HepG2 (cell line): ENCODE measurements around the gene PKD2L1. TPM values are rescaled to one million over a fixed set of nuclear protein-coding genes. Genes with fewer than 3 reads are reported as not detected.

ENCODE experiments used
- DZIP1 ChIP-seq: sonication (generic); formaldehyde crosslinking; IDR thresholded peaks from 2 replicates; pipeline ENCODE4 v1.5.0; 2020; ENCODE audit warnings: mild to moderate bottlenecking, missing genetic modification reagents
- HNF1B ChIP-seq: sonication (generic); formaldehyde crosslinking; IDR thresholded peaks from 2 replicates; pipeline ENCODE4 v1.5.1; 2020; ENCODE audit warnings: mild to moderate bottlenecking, moderate library complexity, missing genetic modification reagents
- MXD4 ChIP-seq: IDR thresholded peaks from 2 replicates; pipeline ENCODE4 v1.6.1; 2016; ENCODE audit warnings: mild to moderate bottlenecking, missing biosample characterization, missing genetic modification reagents
- MYC ChIP-seq: sonication (generic); formaldehyde crosslinking; IDR thresholded peaks from 2 replicates; pipeline ENCODE4 v1.9.0; 2021; ENCODE audit warnings: missing genetic modification reagents, borderline replicate concordance
- RARG ChIP-seq: sonication (generic); formaldehyde crosslinking; IDR thresholded peaks from 2 replicates; pipeline ENCODE4 v1.4.0; 2020; ENCODE audit warnings: low read depth, mild to moderate bottlenecking, missing genetic modification reagents
- REST ChIP-seq, 2 experiments: IDR thresholded peaks; 2 replicates each; pipeline ENCODE4 v1.6.1; 2011 to 2012; ENCODE audit warnings: low read length in 2 of 2, borderline replicate concordance in 1 of 2, low read depth in 1 of 2, mild to moderate bottlenecking in 1 of 2, moderate library complexity in 1 of 2
- SAP130 ChIP-seq: IDR thresholded peaks from 2 replicates; pipeline ENCODE4 v1.6.1; 2016; ENCODE audit warnings: low read depth
- SCMH1 ChIP-seq: sonication (generic); formaldehyde crosslinking; IDR thresholded peaks from 2 replicates; pipeline ENCODE4 v1.9.0; 2021; ENCODE audit warnings: missing genetic modification reagents, mild to moderate bottlenecking, borderline replicate concordance
- SOX6 ChIP-seq, 2 experiments: fragments of 450-650 bp in 1 of 2; sonication (generic) in 1 of 2; formaldehyde crosslinking in 1 of 2; IDR thresholded peaks; 2 replicates each; pipeline versions ENCODE4 v1.4.0 to v1.6.1; 2017 to 2020; ENCODE audit warnings: antibody characterized with exemption in 1 of 2, mild to moderate bottlenecking in 1 of 2, missing genetic modification reagents in 1 of 2
- ZBTB2 ChIP-seq: sonication (generic); formaldehyde crosslinking; IDR thresholded peaks from 2 replicates; pipeline ENCODE4 v1.8.0; 2022; ENCODE audit warnings: low read depth, missing genetic modification reagents
- ZEB1 ChIP-seq: IDR thresholded peaks from 2 replicates; pipeline ENCODE4 v1.6.1; 2012; ENCODE audit warnings: mild to moderate bottlenecking, low read depth, inconsistent platforms; ENCODE audit not compliant: insufficient replicate concordance
- ZFX ChIP-seq: sonication (generic); formaldehyde crosslinking; IDR thresholded peaks from 2 replicates; pipeline ENCODE4 v1.4.0; 2020; ENCODE audit warnings: mild to moderate bottlenecking, low read depth, missing genetic modification reagents, moderate library complexity
- ZNF414 ChIP-seq: sonication (generic); formaldehyde crosslinking; IDR thresholded peaks from 2 replicates; pipeline ENCODE4 v1.5.0; 2020; ENCODE audit warnings: missing genetic modification reagents
- ZNF567 ChIP-seq: sonication (generic); formaldehyde crosslinking; IDR thresholded peaks from 2 replicates; pipeline ENCODE4 v1.8.1; 2023; ENCODE audit warnings: mild to moderate bottlenecking, missing genetic modification reagents, borderline replicate concordance
- ZNF639 ChIP-seq: conservative IDR thresholded peaks from 2 replicates; pipeline ENCODE4 v1.6.1; 2018; ENCODE audit warnings: missing genetic modification reagents
- polyA plus RNA-seq, 8 experiments: library from polyadenylated mRNA; depleted of rRNA in 3 of 8; stranded (reverse) in 7 of 8; unstranded in 1 of 8; fragments of >200 nt; fragmentation: Illumina TruSeq in 4 of 8; extraction: Trizol in 4 of 8; gene quantifications; 2 replicates each; pipeline versions ENCODE4 v1.2.1 to v1.2.3, GENCODE V29; 2011 to 2016; ENCODE audit warnings: low read depth in 4 of 8, missing spikeins in 1 of 8, mixed read lengths in 1 of 8; ENCODE audit not compliant: insufficient read depth in 1 of 8
- total RNA-seq, 5 experiments: library from RNA; depleted of rRNA; stranded (reverse); fragments of >200 nt; fragmentation: Illumina TruSeq; extraction: Trizol; gene quantifications; 2 replicates each; pipeline ENCODE4 v1.2.3, GENCODE V29; 2016; ENCODE audit warnings: low read depth in 1 of 5

PKD2L1 gene
- total and polyA plus RNA-seq, 2 of the 13 experiments (the other 11 are each of a cell fraction or from before 2014, with no cell fraction given): 0.07 to 0.15 TPM

GRCh38 chr10:100267239-100268104 is 62.6 kb downstream of the PKD2L1 start, which contains the start of gene CWF19L1 (continued):
- 0 out of 2 replicates have a peak, but pooled peaks have one; percentile 59 for TF ChIP-seq ZNF639 (CRISPR knock-in tag)
- TF ChIP-seq SCMH1 (CRISPR knock-in tag): no peak
- TF ChIP-seq MYC (CRISPR knock-in tag): peak; percentile 29; the same call in 1 of the 2 replicates
- TF ChIP-seq ZNF567: 0 out of 2 replicates have a peak, but pooled peaks have one; percentile 41
- TF ChIP-seq ZEB1: peak; percentile 47
- peak; percentile 77 for TF ChIP-seq ZFX (CRISPR knock-in tag)
- no peak; the same call in 1 of the 2 replicates for TF ChIP-seq MXD4 (CRISPR knock-in tag)
- TF ChIP-seq RARG (CRISPR knock-in tag): no peak
- TF ChIP-seq SOX6 (IDR thresholded peaks at IDR 0.05): no peak
- peak; percentile 37; the same call in 1 of the 2 replicates for TF ChIP-seq SOX6 (CRISPR knock-in tag; IDR thresholded peaks at IDR 0.05)
- TF ChIP-seq SAP130 (CRISPR knock-in tag): peak; percentile 96
- TF ChIP-seq ZNF414: no peak
- no peak for TF ChIP-seq DZIP1 (CRISPR knock-in tag)
- peak in 1 of 2 experiments; percentile 63; a peak in 2 of 4 replicates for TF ChIP-seq REST (IDR thresholded peaks at IDR 0.05; ENCODE audit: borderline replicate concordance in 1 of 2, low read depth in 1 of 2, low read length in 2 of 2)
- TF ChIP-seq HNF1B (CRISPR knock-in tag): peak; percentile 87
- no peak for TF ChIP-seq ZBTB2 (CRISPR knock-in tag)
